ENCODE data around the gene ZNF835.
A peak's percentile ranks its signal among the peaks of the same experiment; 100 is the strongest.

ZNF835 gene

DNA sequence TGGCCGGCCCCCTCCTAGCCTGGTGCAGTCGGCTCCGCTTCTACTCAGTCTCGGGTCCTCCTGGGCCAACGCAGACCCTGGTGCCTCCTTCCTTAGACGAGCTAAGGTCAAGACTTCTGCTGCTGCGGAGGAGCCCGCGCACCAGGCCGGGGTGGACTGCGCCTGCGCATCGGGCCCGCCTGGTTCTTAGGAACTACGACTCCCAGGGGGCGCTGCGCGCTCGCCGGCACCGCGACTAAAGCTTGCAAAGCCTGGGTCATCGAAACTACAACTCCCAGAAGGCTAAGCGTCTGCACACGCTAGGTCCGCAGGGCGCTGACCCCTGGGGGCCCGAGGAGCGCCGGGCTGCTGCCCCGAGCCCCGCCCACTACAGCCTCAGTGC, at the start of gene ZNF835:
ZNF835 (minus strand) TSS at position 145 of the 382 bp plus-strand sequence. CDS start 6,559 bp downstream, outside the sequence.
- peak within 1 kb of the TSS in 1 of 2 donors; percentile 41 for H3K27ac ChIP-seq
- DNase-seq (ENCODE audit: low spot score), result peak; percentile 90
- TF ChIP-seq, protein P1, sequence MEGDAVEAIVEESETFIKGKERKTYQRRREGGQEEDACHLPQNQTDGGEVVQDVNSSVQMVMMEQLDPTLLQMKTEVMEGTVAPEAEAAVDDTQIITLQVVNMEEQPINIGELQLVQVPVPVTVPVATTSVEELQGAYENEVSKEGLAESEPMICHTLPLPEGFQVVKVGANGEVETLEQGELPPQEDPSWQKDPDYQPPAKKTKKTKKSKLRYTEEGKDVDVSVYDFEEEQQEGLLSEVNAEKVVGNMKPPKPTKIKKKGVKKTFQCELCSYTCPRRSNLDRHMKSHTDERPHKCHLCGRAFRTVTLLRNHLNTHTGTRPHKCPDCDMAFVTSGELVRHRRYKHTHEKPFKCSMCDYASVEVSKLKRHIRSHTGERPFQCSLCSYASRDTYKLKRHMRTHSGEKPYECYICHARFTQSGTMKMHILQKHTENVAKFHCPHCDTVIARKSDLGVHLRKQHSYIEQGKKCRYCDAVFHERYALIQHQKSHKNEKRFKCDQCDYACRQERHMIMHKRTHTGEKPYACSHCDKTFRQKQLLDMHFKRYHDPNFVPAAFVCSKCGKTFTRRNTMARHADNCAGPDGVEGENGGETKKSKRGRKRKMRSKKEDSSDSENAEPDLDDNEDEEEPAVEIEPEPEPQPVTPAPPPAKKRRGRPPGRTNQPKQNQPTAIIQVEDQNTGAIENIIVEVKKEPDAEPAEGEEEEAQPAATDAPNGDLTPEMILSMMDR (IDR thresholded peaks at IDR 0.05), result no peak
- H3K4me3 ChIP-seq, result peak within 1 kb of the TSS; percentile 80

DNA sequence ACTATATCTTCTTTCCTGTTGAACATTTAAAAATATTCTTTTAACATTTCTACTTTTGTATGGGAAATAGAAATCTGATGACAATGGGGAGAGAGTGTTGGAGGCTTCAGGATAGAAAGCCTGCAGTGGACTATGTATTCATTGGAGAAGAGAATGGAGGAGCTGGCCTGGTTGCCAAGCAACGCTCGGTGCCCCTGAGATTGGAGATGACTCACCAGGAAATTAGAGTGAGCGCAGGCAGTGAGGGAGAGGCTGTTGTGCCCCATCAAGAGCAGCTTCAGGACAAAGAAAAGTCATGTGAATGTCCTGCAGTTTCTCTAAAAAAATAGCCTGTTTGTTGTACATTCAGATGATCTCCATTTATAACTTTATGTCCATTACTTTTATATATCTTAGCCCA, 48.7 kb upstream of the ZNF835 start:
- TF ChIP-seq, protein P1 (IDR thresholded peaks at IDR 0.05), result no peak
- H3K4me3 ChIP-seq, result no peak overlapping the region
- DNase-seq (ENCODE audit: low spot score), result no peak
- no peak overlapping the region for H3K27ac ChIP-seq

DNA sequence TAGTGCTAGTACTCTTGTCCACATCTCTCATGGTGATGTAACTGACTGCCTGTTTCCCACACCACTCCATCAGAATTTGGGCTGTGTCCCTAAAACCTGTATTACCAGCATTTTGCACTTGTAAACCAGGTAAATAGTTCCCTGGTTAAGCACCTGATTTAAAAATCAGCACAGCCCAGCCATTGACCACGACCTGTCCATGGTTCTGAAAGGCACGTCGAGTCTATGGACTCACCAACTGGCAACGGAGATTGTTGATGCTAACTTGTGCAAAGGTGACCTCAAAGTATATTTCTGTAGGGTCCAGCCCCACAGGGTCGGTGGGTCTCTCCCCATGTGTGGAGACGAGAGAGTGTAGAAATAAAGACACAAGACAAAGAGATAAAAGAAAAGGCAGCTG, 46.7 kb upstream of the ZNF835 start:
- TF ChIP-seq, protein P1 (IDR thresholded peaks at IDR 0.05), result no peak
- Histone ChIP-seq H3K4me3 (no peak overlapping the region), H3K27ac (no peak overlapping the region)
- DNase-seq (ENCODE audit: low spot score), result no peak

DNA sequence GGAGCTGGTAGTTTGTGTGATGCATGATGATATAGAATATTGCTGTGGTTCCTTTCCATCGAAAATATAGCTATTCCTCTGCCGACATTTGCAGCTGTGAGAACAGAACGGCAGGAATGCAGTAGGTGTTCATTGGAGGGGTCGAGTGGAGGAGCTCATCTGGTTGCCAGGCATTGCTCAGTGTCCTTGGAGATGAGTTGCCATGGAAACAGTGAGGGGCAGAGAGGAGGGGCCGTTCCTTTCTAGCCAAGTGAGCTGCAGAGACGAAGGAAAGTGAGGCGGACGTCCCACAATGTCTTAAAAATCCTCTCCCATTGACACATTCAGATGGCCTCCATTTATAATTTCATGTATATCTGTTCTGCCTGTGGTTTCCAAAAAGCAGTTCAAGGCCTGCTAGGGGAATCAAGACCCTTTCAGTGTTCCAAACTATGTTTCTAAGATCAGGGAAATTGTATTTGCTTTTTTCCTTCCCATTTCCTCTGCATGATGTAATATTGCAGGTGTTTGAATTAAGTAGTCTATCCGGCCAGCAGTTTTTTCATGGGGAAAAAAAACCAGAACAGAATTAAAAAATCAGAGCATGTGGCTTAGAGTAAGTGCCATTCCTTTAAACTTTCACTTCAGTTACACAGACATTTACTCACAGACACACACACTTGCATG, 41.2 kb upstream of the ZNF835 start:
- no peak for DNase-seq (ENCODE audit: low spot score)
- Histone ChIP-seq H3K4me3 (no peak overlapping the region), H3K27ac (no peak overlapping the region)
- TF ChIP-seq, protein P1 (IDR thresholded peaks at IDR 0.05), result no peak

DNA sequence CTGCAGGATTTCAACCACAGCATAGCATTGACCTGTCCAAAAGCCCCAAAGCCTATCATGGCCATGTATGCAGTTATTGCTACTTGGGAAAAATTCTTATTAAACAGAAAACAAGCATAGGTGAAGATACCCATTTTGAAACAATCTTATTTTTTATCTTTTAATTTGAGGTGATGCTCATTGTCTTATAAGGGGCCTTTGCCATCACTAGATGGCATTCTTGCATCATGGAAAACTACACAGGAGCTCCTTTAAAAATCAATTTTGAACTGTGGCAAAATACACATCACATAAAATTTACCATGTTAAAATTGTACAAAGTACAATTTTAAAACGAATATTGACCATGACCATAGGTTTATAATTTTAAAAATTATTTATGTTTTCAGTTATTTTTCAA, 38.9 kb upstream of the ZNF835 start:
- DNase-seq (ENCODE audit: low spot score), result no peak
- TF ChIP-seq, protein P1 (IDR thresholded peaks at IDR 0.05), result no peak
- Histone ChIP-seq H3K4me3 (no peak overlapping the region), H3K27ac (no peak overlapping the region)

DNA sequence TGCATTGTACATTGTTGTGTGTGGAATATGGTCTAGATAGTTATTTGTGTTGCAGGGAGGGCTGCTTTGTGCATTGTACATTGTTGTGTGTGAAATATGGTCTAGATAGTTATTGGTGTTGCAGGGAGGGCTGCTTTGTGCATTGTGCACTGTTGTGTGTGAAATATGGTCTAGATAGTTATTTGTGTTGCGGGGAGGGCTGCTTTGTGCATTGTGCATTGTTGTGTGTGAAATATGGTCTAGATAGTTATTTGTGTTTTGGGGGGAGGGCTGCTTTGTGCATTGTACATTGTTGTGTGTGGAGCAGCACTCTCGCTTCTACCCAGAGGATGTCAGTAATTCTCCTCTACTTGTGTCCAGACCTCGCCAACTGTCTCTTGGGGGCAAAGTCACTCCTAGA, 36.3 kb upstream of the ZNF835 start:
- Histone ChIP-seq H3K27ac (no peak overlapping the region), H3K4me3 (no peak overlapping the region)
- TF ChIP-seq, protein P1 (IDR thresholded peaks at IDR 0.05), result no peak
- DNase-seq (ENCODE audit: low spot score), result no peak

DNA sequence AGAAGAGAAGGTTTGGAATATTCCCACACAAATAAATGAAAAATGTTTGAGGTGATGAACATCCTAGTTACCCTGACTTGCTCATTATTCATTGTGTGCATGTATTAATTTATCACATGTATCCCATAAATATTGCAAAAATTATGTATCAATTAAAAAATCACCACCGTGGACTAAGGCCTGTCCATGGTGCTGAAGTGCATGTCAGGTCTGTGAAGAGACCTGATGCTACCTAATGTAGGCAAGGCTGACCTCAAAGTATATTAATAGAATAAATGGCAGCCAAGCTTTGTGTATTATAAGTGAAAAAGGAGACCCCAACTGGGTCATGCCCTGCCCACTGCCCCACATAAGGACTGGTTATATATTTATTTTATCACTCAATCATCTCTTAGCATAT, 34.4 kb upstream of the ZNF835 start:
- Histone ChIP-seq H3K27ac (no peak overlapping the region), H3K4me3 (no peak overlapping the region)
- TF ChIP-seq, protein P1 (IDR thresholded peaks at IDR 0.05), result no peak
- DNase-seq (ENCODE audit: low spot score), result no peak

All from coronary artery (tissue), 2 donors.